ENCODE data around the gene PTTG2. TPM values are rescaled to one million over a fixed set of nuclear protein-coding genes. Genes with fewer than 3 reads are reported as not detected.
"Not testable (repeated sequence)": the region's sequence is repeated elsewhere in the genome, so short reads cannot be mapped to it uniquely, and the experiment has no call there.

Gene PTTG2
- polyA plus RNA-seq, 6 donors from 2014 or later: 0.51 to 1.4 (median 0.84) TPM; not detected in 2

GRCh38 chr4:37966044-37966443 lies 5.8 kb downstream of the PTTG2 start:
- Mint-ChIP-seq H3K36me3 (peaks cover 5 to 7% of the 10 kb centered on the region in 2 donors), H3K27me3 (no peaks in the 10 kb centered on the region), H3K27ac (peak overlapping the region in 4 of 6 donors; percentile 7 to 74 (median 46)), H3K4me3 (no peak overlapping the region), H3K4me1 (peaks cover 40 to 76% (median 58%) of the 10 kb centered on the region in 3 donors), H3K9me3 (peaks cover 0 to 1% (median 0%) of the 10 kb centered on the region in 7 donors)
- DNase-seq: no peak
- ATAC-seq (ENCODE audit: low read depth in 2 of 2): no peak

- ATAC-seq (ENCODE audit: low read depth in 2 of 2) (no peak), DNase-seq (no peak)
- Mint-ChIP-seq H3K9me3 (peaks cover 0 to 1% (median 0%) of the 10 kb centered on the region in 7 donors), H3K27ac (peak overlapping the region in 5 of 6 donors; percentile 21 to 92 (median 69)), H3K27me3 (no peaks in the 10 kb centered on the region), H3K4me1 (peaks cover 47 to 77% (median 66%) of the 10 kb centered on the region in 3 donors), H3K36me3 (peaks cover 5 to 7% of the 10 kb centered on the region in 2 donors), H3K4me3 (peak overlapping the region in 7 of 8 donors; percentile 27 to 82 (median 55))
These were observed 7.5 kb downstream of the PTTG2 start for GRCh38 chr4:37967736-37968135.

GRCh38 chr4:37968747-37969146 lies 8.5 kb downstream of the PTTG2 start:
- H3K27me3 Mint-ChIP-seq: no peaks in the 10 kb centered on the region
- ATAC-seq (ENCODE audit: low read depth in 2 of 2) (no peak), DNase-seq (no peak)
- peaks cover 0 to 1% (median 0%) of the 10 kb centered on the region in 7 donors for H3K9me3 Mint-ChIP-seq
- peak overlapping the region in 2 of 6 donors; percentile 17 to 86 for H3K27ac Mint-ChIP-seq
- peaks cover 5 to 7% of the 10 kb centered on the region in 2 donors for H3K36me3 Mint-ChIP-seq
- peaks cover 46 to 74% (median 64%) of the 10 kb centered on the region in 3 donors for H3K4me1 Mint-ChIP-seq
- peak overlapping the region in 1 of 8 donors; percentile 35 for H3K4me3 Mint-ChIP-seq

GRCh38 chr4:37970702-37971101 lies 10.5 kb downstream of the PTTG2 start:
- Mint-ChIP-seq H3K27ac (peak overlapping the region; percentile 65 to 88 (median 82)), H3K4me1 (peaks cover 39 to 64% (median 55%) of the 10 kb centered on the region in 3 donors), H3K9me3 (peaks cover 0 to 1% (median 0%) of the 10 kb centered on the region in 7 donors), H3K4me3 (peak overlapping the region in 5 of 8 donors; percentile 3 to 52 (median 22)), H3K27me3 (no peaks in the 10 kb centered on the region), H3K36me3 (peaks cover 5 to 7% of the 10 kb centered on the region in 2 donors)
- ATAC-seq (ENCODE audit: low read depth in 2 of 2) (peak; percentile 99), DNase-seq (peak; percentile 78)

GRCh38 chr4:37971202-37971601 lies 11.0 kb downstream of the PTTG2 start:
- ATAC-seq (ENCODE audit: low read depth in 2 of 2) (no peak), DNase-seq (no peak)
- Mint-ChIP-seq H3K4me3 (peak overlapping the region in 1 of 8 donors; percentile 44), H3K27ac (peak overlapping the region in 4 of 6 donors; percentile 38 to 84 (median 69)), H3K27me3 (no peaks in the 10 kb centered on the region), H3K4me1 (peaks cover 40 to 63% (median 55%) of the 10 kb centered on the region in 3 donors), H3K9me3 (peaks cover 0 to 1% (median 0%) of the 10 kb centered on the region in 7 donors), H3K36me3 (peaks cover 5 to 7% of the 10 kb centered on the region in 2 donors)

- Mint-ChIP-seq H3K4me3 (no peak overlapping the region), H3K9me3 (peaks cover 0 to 1% (median 0%) of the 10 kb centered on the region in 7 donors), H3K36me3 (peaks cover 5 to 7% of the 10 kb centered on the region in 2 donors), H3K27me3 (no peaks in the 10 kb centered on the region), H3K4me1 (peaks cover 37 to 48% (median 47%) of the 10 kb centered on the region in 3 donors), H3K27ac (peak overlapping the region in 1 of 6 donors; percentile 67)
- no peak for ATAC-seq (ENCODE audit: low read depth in 2 of 2)
- no peak for DNase-seq
These were observed 13.2 kb downstream of the PTTG2 start for GRCh38 chr4:37973441-37973840.

GRCh38 chr4:37975321-37975822 lies 15.2 kb downstream of the PTTG2 start:
- H3K4me3 Mint-ChIP-seq: peak overlapping the region in 3 of 8 donors; percentile 7 to 74 (median 51)
- H3K9me3 Mint-ChIP-seq; ATAC-seq (ENCODE audit: low read depth in 2 of 2); DNase-seq; H3K36me3 Mint-ChIP-seq; H3K27me3 Mint-ChIP-seq: not testable (repeated sequence)
- peak overlapping the region in 3 of 6 donors; percentile 19 to 80 (median 74) for H3K27ac Mint-ChIP-seq
- peaks cover 35 to 52% (median 50%) of the 10 kb centered on the region in 3 donors for H3K4me1 Mint-ChIP-seq

- no peaks in the 10 kb centered on the region for H3K9me3 Mint-ChIP-seq
- H3K4me1 Mint-ChIP-seq: peaks cover 29 to 53% (median 48%) of the 10 kb centered on the region in 3 donors
- peak overlapping the region; percentile 71 to 91 (median 82) for H3K4me3 Mint-ChIP-seq
- DNase-seq (no peak), ATAC-seq (ENCODE audit: low read depth in 2 of 2) (no peak)
- no peaks in the 10 kb centered on the region for H3K36me3 Mint-ChIP-seq
- H3K27ac Mint-ChIP-seq: peak overlapping the region; percentile 39 to 87 (median 66)
- no peaks in the 10 kb centered on the region for H3K27me3 Mint-ChIP-seq
These were observed 16.3 kb downstream of the PTTG2 start for GRCh38 chr4:37976507-37976906.

- Mint-ChIP-seq H3K27ac (peak overlapping the region; percentile 39 to 87 (median 66)), H3K4me1 (peaks cover 31 to 55% (median 50%) of the 10 kb centered on the region in 3 donors), H3K4me3 (peak overlapping the region; percentile 71 to 93 (median 82)), H3K36me3 (no peaks in the 10 kb centered on the region), H3K27me3 (no peaks in the 10 kb centered on the region), H3K9me3 (no peaks in the 10 kb centered on the region)
- DNase-seq: peak; percentile 88
- ATAC-seq (ENCODE audit: low read depth in 2 of 2): peak; percentile 85 to 86
These were observed 16.8 kb downstream of the PTTG2 start for GRCh38 chr4:37976991-37977470.

- peaks cover 37 to 59% (median 54%) of the 10 kb centered on the region in 3 donors for H3K4me1 Mint-ChIP-seq
These were observed 17.5 kb downstream of the PTTG2 start for GRCh38 chr4:37977471-37978247.

GRCh38 chr4:37978248-37978924 lies 18.2 kb downstream of the PTTG2 start:
- DNase-seq: no peak
- Mint-ChIP-seq H3K36me3 (no peaks in the 10 kb centered on the region), H3K9me3 (no peaks in the 10 kb centered on the region), H3K4me1 (peaks cover 42 to 66% (median 61%) of the 10 kb centered on the region in 3 donors), H3K27ac (peak overlapping the region; percentile 83 to 97 (median 96)), H3K4me3 (peak overlapping the region; percentile 83 to 96 (median 92)), H3K27me3 (no peaks in the 10 kb centered on the region)
- ATAC-seq (ENCODE audit: low read depth in 2 of 2): no peak

More at GRCh38 chr4:37977471-37978247, 17.5 kb downstream of the PTTG2 start:
- Mint-ChIP-seq H3K27ac (peak overlapping the region; percentile 83 to 97 (median 96)), H3K4me3 (peak overlapping the region; percentile 83 to 96 (median 92)), H3K36me3 (no peaks in the 10 kb centered on the region), H3K27me3 (no peaks in the 10 kb centered on the region), H3K9me3 (no peaks in the 10 kb centered on the region)
- peak; percentile 77 for DNase-seq
- peak; percentile 75 to 79 for ATAC-seq (ENCODE audit: low read depth in 2 of 2)

GRCh38 chr4:37980246-37980645 lies 20.0 kb downstream of the PTTG2 start:
- Mint-ChIP-seq H3K27me3 (no peaks in the 10 kb centered on the region), H3K9me3 (no peaks in the 10 kb centered on the region), H3K4me1 (peaks cover 46 to 70% (median 63%) of the 10 kb centered on the region in 3 donors), H3K27ac (peak overlapping the region in 3 of 6 donors; percentile 1 to 97 (median 96)), H3K36me3 (no peaks in the 10 kb centered on the region), H3K4me3 (peak overlapping the region in 7 of 8 donors; percentile 56 to 96 (median 83))
- no peak for ATAC-seq (ENCODE audit: low read depth in 2 of 2)
- DNase-seq: no peak

- no peaks in the 10 kb centered on the region for H3K27me3 Mint-ChIP-seq
- ATAC-seq (ENCODE audit: low read depth in 2 of 2) (no peak), DNase-seq (no peak)
- H3K27ac Mint-ChIP-seq: peak overlapping the region in 4 of 6 donors; percentile 5 to 92 (median 78)
- H3K4me3 Mint-ChIP-seq: peak overlapping the region in 4 of 8 donors; percentile 4 to 56 (median 46)
- H3K36me3 Mint-ChIP-seq: no peaks in the 10 kb centered on the region
- peaks cover 46 to 73% (median 71%) of the 10 kb centered on the region in 3 donors for H3K4me1 Mint-ChIP-seq
- no peaks in the 10 kb centered on the region for H3K9me3 Mint-ChIP-seq
These were observed 21.2 kb downstream of the PTTG2 start for GRCh38 chr4:37981425-37981824.

Data from naive B cell (primary cell).